Mammary epithelial cell (primary cell): ENCODE results near the gene PEA15.

Source experiments
- EZH2 ChIP-seq: IDR thresholded peaks from 2 replicates; pipeline ENCODE4 v1.6.1; 2012; ENCODE audit warnings: low read length, inconsistent platforms, borderline replicate concordance
- TF ChIP-seq, protein P1 (sequence below), 2 donors: IDR thresholded peaks in 1 of 2; conservative IDR thresholded peaks in 1 of 2; 2 replicates each; pipeline ENCODE4 v1.5.1; 2011 to 2012; ENCODE audit warnings: inconsistent platforms in 2 of 2, low read length in 2 of 2, mild to moderate bottlenecking in 2 of 2, control low read depth in 1 of 2, low read depth in 1 of 2; ENCODE audit not compliant: insufficient read depth in 1 of 2; ENCODE audit errors: extremely low read depth in 1 of 2

DNA sequence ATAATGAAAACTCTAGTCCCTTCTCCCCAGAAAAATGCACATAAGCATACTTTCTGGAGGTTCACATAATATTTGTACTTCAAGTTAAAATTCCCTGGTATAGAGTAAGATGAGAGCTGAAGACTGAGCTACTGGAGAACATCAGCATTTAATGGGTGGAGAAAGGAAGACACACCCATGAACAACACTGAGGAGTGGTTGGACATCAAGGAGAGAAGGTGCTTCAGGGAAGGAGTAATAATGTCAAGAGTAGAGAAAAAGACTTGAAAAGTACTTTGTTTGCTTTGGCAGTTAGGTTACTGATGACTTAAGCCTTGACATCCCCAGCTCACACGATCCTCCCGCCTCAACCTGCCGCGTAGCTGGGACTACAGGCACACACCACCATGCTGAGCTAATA, 21.9 kb downstream of the PEA15 start:
- TF ChIP-seq, protein P1, sequence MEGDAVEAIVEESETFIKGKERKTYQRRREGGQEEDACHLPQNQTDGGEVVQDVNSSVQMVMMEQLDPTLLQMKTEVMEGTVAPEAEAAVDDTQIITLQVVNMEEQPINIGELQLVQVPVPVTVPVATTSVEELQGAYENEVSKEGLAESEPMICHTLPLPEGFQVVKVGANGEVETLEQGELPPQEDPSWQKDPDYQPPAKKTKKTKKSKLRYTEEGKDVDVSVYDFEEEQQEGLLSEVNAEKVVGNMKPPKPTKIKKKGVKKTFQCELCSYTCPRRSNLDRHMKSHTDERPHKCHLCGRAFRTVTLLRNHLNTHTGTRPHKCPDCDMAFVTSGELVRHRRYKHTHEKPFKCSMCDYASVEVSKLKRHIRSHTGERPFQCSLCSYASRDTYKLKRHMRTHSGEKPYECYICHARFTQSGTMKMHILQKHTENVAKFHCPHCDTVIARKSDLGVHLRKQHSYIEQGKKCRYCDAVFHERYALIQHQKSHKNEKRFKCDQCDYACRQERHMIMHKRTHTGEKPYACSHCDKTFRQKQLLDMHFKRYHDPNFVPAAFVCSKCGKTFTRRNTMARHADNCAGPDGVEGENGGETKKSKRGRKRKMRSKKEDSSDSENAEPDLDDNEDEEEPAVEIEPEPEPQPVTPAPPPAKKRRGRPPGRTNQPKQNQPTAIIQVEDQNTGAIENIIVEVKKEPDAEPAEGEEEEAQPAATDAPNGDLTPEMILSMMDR (conservative IDR thresholded peaks at IDR 0.05 in 1 of 2, IDR thresholded peaks at IDR 0.05 in 1 of 2; ENCODE audit: extremely low read depth in 1 of 2, insufficient read depth in 1 of 2, low read depth in 1 of 2, low read length in 2 of 2): no peak
- TF ChIP-seq EZH2: no peak
